Breast epithelium (tissue), 3 donors: ENCODE data around the gene SLC4A4.

Source experiments
- POLR2A ChIP-seq: fragments of 450-650 bp; IDR thresholded peaks from one replicate; pipeline ENCODE4 v1.6.1; 2016; ENCODE audit warnings: antibody characterized with exemption, mild to moderate bottlenecking, moderate library complexity
- POLR2AphosphoS5 ChIP-seq, 3 donors: sonication (generic); formaldehyde crosslinking; IDR thresholded peaks; one replicate each; pipeline ENCODE4 v1.6.1; 2017; ENCODE audit warnings: antibody characterized with exemption in 3 of 3
- TF ChIP-seq, protein P1 (sequence below), 3 donors: fragments of 450-650 bp; IDR thresholded peaks; one replicate each; pipeline ENCODE4 v1.5.1; 2016 to 2017; ENCODE audit warnings: antibody characterized with exemption in 3 of 3, mild to moderate bottlenecking in 3 of 3, moderate library complexity in 3 of 3

DNA sequence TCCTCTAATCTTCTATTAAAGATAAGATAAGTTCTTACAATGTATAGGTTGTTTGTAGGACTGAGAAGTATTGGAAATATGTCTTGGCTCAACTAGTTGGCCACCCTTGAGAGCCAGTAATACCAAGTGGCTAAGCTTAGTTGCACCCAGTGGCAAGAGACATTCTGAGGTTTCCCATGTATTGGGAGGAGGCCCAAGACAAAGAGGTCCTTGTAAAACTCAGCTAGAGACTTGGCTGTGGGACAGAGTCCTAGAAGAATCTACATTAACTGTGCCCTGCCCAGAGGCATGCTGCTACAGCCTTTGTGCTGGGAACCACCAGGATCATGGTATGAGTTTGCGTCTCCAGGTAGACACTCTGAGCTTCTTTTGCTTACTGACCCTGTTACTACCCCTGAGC, 41.9 kb upstream of the SLC4A4 start:
- TF ChIP-seq, protein P1, sequence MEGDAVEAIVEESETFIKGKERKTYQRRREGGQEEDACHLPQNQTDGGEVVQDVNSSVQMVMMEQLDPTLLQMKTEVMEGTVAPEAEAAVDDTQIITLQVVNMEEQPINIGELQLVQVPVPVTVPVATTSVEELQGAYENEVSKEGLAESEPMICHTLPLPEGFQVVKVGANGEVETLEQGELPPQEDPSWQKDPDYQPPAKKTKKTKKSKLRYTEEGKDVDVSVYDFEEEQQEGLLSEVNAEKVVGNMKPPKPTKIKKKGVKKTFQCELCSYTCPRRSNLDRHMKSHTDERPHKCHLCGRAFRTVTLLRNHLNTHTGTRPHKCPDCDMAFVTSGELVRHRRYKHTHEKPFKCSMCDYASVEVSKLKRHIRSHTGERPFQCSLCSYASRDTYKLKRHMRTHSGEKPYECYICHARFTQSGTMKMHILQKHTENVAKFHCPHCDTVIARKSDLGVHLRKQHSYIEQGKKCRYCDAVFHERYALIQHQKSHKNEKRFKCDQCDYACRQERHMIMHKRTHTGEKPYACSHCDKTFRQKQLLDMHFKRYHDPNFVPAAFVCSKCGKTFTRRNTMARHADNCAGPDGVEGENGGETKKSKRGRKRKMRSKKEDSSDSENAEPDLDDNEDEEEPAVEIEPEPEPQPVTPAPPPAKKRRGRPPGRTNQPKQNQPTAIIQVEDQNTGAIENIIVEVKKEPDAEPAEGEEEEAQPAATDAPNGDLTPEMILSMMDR (IDR thresholded peaks at IDR 0.05) = no peak
- TF ChIP-seq POLR2AphosphoS5 (IDR thresholded peaks at IDR 0.05) = no peak
- no peak for TF ChIP-seq POLR2A
